Measurements from ENCODE around the gene FAM72D.
"Not testable (repeated sequence)": the region's sequence is repeated elsewhere in the genome, so short reads cannot be mapped to it uniquely, and the experiment has no call there.

Gene FAM72D

DNA sequence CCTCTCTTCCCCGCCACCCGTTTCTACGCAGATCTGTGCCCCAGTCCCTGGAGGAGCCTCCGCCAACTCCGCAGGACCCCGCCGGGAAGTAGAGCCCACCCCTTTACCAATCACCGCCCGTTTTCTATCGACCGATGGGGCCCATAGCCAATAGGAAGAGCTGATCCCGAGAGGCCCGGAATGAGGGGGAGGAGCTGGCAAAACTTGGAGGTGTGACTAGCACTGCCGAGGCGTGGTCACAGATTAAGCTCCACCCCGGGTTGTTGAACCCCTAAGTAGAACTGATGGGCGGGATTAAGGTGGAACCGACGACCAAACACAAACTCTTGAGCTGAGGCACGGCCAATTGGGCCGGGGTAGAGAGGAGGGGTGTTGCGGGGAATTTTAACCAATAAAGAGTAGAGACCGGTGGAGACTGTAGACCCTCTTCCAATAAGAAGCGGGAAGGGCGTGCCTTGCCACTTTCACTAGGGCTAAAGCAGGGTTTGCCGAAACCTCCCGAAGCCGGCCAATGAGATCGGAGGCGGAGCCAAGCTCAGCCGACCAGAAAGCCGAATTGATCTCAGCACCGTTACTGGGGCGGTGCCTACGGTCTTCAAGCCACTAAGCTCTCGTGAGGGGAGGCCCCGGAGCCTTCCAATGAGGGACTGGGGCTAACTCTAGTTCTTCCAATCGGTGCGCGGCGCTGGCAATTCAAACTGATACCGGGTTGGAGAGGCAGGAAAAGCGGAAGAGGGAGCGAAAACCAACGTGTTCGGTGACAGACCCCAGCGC, at the start of gene FAM72D, which contains the start of gene SRGAP2B:
Gene FAM72D, plus strand, starts transcription at position 691 of the 774 bp plus-strand sequence. CDS start 874 bp downstream, outside the sequence.
Gene SRGAP2B, minus strand, starts transcription at position 45 of the 774 bp plus-strand sequence. CDS start 2,427 bp downstream, outside the sequence.
- DNase-seq, result not testable (repeated sequence)

DNA sequence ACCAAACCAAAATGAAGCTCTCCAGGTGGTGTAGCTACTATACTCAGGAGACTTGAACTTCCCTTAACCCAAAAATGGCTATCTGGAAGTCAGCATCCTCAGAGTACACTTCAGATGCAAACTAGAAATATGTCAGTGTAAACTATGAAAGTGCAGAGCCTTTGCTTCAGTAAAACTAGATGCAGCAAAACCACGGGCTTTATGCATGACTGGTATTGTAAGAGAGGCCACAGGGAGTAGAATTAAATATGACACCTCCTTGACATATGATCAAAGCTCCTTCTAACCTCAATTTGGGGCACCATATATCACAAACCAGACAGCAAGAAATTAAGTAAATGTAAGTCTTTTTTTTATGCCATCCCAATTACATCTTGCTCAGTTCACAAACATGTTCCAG, 48.2 kb upstream of the FAM72D start:
- DNase-seq, result not testable (repeated sequence)

DNA sequence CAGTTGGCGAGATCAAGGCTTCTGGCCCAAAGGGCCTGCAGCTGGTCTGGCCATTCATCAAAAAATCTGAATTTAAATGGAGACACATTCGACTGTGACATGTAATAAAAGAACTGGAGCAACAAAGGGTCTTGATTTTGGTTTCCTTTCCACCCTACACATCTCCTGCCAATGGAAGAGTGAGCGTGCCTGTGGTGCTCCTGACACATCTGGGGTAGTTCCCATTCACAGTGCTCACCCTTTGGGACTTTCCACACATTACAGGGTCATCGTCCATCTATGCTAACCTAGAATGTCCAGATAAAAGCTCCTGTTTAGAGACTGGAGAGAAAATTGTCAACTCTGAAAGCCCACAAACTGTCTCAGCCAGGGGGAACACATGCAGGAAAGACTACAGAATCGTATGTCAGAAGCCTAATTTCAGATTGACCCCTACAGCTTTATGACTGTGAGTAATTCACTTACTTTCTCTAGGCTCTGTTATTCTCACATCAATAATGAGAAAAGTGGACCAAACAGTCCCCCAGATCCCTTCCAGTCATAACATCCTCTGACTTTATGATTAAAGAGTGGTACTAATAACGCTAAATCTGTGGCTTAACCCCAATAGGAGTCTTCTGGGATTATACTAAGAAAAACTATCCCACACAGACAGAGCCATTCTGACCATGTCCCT, 47.5 kb upstream of the FAM72D start:
- DNase-seq, result not testable (repeated sequence)

DNA sequence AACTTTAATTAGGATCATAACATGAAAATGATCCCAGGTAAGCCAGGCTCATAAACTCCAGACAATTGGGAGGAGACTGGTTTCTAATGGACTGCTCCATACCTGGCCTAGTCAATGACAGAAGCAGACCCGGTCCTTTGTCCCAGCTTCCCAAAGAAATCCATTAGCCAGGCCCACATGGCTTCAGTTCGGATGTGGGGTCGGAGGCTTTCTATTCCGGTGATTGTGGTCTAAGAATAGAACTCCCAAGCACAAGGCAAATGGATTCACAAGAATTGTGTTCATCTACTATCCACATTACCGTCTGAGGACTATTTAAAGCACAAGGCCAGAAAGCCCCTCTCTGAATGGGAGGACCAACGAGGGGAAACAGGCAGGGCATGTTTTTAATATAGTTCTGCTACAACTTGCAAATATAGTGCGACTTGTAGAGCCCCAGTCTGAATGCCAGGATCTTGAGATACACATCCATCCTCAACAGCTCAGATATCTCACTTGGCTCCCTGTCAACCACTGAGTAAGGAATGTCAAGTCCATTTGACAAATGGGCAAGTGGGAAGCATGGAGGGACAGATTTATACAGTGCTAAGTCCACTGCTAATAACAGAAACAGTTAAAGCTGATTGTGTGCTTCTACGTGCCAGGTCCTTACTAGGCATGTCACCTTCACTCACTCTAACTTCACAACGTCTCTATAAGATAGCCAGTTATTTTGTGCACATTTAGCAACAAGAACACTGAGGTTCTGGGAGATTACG, 43.6 kb upstream of the FAM72D start:
- not testable (repeated sequence) for DNase-seq

DNA sequence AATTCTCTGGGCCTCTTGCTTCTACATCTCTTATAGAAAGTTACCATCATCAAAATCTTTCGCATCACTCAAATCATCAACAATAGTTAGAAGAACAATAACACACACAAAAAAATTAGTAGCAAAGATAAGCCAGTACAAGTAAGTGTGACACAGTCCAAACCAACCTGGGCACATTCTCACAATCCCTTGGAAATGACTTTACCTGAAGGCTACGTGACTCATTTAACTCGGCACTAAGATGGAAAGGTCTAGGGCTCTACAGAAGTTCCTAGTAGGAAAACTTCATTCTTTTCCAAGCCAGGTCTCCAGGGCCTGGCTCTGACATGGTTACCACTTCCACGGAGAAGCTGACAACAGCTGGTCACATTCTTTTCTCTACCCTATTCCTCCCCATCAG, 42.3 kb upstream of the FAM72D start:
- not testable (repeated sequence) for DNase-seq

DNA sequence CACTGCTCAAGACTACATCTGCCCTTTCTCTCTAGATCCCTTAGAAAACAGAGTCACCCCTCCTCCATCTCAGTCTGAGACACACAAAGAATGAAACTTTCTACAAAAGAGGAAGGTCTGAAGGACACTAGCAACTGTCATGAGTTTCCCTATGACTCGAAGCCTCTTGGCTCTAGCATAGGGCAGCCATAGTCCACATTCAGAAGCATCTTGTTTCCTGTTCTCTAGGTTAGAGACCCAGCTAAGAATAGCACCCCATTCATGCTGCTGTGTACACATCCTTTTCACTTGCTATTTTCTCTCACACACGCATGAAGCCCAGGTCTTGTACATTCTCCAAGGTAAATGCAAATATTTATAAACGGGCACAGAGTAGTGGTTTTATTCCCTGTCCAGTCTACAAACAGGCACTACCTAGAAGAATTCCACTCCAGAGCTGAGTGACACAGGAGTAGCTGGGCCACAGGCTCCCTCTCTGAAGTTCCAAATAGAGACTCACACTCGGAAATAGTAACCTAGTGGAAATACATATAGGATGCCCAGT, 40.5 kb upstream of the FAM72D start:
- not testable (repeated sequence) for DNase-seq

DNA sequence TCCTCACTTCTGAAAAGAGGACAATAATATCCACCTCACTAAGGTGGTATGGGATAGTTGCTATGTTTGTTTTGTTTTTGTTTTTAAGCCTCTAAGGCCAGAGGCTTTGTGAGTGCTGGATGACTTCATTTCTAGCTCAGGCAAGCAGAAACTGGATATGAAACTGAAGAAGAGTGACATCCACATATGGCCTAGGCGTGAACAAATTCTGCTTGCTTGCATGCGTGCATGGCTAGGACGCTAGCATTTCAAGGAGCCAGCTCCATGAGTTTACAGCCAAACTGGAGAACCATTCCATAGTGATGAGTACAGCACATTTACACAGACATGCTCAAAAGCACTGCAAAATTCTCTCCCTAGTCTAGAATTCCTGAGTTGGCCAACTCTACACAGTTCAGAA, 37.6 kb upstream of the FAM72D start:
- not testable (repeated sequence) for DNase-seq

DNA sequence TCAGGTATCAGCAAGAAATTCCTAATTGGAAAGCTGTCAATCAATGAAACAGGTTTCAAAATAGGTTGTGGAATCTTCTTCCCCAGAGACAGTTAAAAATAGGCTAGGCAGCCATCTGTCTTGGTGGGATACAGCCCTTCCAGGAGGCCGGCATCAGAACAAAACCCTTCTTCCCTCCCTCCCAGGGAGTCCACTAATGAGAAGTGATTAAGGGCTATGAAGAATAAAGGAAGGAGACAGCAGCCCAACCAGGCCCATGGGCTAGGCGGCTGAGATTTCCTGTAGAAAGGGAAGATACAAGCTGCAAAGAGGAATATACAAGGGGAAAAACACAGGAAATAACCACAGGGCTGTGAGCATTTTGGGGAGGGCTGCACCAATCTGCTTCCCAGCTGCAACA, 32.5 kb upstream of the FAM72D start:
- DNase-seq, result not testable (repeated sequence)

DNA sequence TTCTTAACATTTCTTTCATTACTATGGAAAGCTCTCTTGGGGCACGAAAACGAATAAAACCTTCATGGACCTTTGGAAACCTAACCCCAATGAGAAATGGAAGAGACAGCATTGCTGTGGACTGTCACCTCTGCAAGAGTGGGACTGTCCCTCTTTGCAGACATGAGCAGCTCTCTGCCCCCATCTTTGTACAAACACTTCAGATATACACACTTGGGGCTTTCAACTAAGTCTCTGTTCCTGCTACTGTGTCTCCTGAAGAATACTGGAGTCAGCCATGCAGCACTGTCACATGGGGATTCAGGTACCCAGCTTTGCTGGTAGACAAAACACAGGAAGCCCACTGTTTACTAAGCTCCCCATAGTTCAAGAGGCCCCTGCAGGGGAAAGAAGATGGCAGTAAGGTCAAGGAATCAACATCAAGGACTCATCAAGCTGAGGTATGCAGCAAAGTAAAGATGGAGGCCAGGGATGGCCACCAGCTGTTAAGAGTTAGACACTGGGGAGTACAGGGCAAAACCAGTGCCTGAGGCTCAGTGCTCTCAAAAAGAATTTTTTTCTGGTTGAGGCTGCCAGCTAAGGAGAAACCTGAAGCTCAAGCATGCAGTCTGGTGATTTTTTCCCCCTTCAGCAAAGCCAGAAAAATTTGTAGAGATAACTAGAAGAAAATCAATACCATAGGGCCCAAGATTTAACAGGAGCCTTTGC, 31.7 kb upstream of the FAM72D start:
- not testable (repeated sequence) for DNase-seq

DNA sequence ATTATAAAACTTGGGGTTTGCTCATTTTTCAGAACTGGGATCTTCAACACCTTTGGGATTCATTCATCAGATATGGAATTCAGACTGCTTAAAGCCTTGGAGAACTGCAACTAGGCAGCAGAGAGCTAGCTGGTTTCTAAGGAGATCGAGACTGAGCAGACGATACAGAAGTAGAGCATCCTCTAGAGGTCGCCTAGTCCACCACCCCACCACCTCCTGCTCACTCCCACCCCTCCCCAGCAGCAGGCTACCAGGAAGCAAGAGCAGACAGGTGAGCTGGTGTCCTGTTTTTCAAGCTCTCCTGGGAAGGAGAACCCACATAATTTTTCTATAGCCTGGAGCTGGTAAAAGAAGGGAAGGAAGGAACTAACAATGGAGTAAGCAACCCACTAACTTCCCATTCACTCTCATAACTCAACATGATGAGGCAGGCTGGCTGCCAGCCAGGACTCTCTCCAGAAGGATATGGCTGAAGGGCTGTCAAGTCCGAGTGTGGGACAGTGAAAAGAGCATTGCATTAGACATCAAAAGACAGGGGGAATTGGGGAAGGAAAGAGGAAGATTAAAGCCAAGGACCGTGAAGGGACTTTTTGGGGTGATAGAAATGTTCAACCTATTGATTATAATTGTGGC, 30.5 kb upstream of the FAM72D start:
- not testable (repeated sequence) for DNase-seq

DNA sequence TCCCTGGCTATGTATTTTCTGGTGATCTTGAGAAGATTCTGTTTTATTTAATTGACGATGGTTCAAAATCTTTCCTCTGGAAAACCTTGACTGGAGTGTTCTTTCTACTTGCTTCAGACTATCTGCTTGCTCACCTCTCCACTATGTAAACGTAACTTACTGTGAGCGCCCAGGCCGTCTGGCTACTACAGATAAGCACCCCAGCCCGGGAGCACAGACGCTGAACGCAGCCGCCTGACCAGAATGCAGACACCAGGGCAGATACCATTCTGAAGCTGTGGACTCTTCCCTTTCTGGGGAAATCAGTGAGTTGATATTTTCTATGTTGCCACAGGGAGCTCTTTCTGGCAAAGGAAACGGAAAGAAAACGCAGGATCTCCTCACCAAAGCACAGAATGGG, 29.3 kb upstream of the FAM72D start:
- not testable (repeated sequence) for DNase-seq

DNA sequence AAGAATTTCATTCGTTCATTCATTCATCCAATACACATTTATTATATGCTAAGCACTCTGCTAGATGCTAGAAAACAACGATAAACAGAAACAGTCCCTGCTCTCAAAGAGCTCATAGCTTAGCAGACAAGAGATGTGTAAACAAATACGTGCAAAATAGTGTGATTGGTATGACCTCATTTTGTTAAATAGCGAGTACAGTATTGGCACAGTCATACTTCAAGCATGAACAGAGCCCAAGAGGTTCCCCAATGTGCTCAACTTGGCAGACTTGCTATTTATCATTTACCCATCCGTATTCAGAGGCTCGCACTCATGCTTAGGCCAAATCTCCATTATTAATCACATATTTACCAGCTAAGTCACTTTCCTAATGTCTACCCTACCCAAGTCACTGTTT, 24.2 kb upstream of the FAM72D start:
- DNase-seq, result not testable (repeated sequence)

DNA sequence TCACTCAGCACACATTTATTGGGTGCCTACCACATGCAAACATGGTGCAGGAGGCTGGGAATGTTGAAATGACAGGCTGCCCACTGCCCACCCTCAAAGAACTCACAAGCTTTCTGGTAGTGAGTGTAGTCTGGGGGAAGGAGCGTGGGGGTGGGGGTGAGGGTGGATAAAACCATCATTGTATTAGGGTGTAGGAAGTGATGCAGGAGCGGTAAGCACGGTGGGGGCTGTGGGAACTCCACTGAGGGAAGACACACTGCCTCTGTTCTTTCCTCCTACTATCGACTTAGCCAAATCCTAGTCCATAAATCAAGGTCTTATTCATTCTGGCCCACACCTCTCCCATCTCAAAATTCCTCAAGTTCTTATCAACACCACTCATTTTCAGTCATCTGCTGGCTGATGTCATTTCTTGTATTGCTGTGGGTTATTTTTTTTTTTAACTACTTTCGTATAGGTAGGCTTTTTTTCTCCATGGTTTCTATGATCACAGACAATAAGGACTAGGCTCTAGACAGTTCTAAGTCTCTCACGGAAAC, 21.7 kb upstream of the FAM72D start:
- DNase-seq, result not testable (repeated sequence)

DNA sequence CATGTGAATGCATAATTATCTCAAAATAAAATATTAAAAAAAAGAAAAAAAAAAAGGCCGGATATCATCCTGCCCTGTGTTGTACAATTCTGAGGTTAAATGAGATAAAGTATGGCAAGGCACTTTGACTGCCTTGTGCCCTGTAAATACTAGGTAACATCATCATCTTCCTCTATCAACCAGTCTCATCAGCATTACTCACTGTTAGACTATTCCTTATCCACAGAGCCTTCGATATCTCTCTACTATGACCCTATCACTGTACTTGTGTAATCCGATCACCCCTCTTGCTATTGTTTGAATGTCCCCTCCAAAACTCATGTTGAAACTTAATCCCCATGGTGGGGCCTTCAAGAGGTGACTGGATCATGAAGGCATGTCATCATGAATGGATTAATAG, 18.9 kb upstream of the FAM72D start:
- not testable (repeated sequence) for DNase-seq

DNA sequence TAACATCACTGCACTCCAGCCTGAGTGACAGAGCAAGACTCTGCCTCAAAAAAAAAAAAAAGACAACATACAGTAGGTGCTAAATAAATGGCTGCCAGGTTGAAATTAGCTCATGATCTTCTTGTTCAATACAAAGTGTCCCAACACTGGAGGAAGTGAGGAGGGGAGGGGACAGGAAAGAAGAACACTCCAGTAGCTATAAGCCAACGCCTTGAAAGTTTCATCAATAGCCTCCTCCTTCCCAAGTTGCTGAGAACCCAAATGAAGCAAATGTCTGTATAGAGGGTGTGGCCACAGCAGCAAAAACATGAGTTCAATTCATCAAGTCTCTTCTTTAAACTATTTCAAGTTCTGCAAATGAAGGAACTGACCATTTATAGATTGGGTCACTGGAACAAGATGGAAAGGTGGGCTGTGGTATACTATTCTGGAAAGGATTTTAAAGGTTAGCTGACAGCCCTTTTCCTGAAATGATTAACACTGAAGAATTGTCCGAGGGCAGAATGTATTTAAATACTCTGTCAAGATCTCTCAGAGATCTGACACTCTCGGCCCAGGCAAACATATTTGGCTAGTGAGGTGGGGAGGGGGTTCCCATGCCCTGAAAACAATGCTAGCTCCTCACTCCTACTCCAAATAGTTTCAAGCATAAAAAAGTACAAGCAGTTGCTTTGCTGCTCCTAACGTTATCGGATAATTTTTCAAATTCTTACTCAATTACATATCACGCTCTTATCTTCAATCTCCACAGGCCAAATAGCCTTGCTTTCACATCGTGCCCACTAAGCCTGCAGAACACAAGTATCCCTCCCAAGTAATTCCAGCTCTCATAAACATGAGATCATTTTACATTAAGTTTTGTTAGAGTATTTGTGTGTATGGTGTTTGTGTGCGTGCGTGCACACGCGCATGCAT, 17.6 kb upstream of the FAM72D start:
- DNase-seq, result not testable (repeated sequence)

DNA sequence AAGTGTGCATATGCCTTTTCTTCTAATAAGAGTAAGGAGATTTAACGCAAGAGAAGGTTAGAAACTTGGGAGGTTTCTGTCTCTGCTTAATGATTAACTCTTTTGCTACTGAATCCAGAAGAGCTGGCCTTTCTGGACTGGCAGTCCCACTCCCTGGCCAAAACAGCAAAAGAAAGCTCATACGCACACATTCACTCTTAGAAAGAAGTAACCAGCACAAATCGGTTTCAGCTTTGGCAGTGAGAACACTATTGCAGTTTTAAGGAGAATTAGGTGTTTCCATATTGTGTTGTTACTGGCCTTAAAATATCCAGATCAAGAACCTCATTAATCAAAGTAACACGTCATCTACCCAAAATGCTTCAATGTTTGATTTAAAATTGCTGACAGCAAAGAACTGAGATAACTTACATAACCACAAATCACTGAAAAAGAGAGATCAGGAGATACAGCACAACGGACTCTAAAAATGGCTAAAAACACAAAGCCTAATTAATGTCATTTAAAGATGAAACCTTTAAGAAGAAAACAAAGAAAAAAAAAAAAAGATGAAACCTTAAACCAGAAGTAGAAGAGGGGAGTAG, 16.9 kb upstream of the FAM72D start:
- DNase-seq, result not testable (repeated sequence)

DNA sequence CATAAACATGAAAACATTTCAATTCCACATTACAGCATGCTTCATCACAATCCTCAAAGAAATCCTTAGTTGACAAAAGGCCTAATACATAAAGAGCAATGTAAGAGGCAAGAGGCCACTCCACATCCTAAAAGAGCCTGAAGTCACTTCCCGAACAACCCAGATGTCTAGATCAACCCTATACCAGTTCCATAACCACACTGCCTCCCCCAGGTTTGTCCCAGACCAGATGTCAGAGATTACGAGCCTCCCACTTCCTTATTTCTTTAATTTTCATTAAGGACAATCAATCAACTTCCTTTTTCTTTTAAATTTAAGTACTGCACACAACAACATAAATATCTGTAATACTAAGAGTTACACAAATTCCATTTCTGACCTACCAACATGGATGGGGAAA, 16.0 kb upstream of the FAM72D start:
- DNase-seq, result not testable (repeated sequence)

DNA sequence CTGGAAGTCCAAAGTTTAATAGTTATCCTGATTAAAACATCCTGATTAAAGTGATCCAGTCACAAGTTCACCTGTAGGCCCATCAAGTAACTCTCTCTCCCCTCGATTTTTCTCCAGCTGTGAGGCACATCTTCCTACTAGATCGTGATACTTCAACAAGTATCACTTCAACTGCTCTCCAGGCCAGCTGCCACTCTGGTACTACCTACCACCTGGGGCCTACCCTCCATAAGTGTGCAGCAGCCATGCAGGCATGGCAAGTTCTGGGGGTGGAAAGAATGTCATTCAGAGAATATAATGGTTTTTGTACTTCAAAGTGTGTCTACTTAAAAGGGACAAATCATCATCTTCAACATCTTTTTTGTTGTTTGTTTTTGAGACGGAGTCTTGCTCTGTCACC, 15.6 kb upstream of the FAM72D start:
- DNase-seq, result not testable (repeated sequence)

DNA sequence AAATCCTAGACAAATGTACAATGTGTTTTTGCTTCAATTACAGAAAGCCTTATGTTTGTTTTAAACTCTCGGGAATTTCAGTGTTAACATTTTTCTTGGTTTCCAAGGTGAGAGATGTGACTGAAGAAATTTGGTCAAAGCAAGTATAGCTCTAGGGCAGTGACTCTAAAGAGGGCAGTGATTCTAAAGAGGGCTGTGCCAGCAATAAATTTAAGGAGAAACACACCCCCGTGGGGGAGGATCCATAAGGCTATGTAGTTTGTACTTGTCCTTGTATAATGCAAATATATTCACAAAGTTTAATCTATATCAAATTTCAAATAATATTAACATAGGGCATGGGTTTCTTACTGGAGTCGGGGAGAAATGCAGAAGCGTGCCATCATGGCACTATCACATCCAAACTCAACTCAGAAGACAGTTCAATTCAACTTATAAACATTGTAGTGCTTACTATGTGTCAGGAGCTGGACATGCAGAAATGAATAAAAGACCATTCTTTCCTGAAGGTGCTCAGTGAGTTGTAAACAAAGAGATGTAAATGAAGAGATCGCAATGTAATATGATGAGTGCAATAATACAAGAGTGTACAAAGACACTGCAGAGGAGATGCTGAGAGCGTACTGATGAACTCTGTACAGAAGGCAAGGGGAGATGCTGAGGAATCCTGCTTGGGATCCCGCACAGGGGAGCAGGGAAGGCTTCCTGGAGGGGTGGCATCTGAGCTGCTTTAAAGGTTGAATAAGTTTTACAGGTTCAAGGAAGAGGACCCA, 13.1 kb upstream of the FAM72D start:
- not testable (repeated sequence) for DNase-seq
